Liver (tissue), 9 donors: ENCODE measurements around the gene CADM2. TPM values are rescaled to one million over a fixed set of nuclear protein-coding genes. Genes with fewer than 3 reads are reported as not detected.

Source experiments
- DNase-seq: peaks from one replicate; pipeline ENCODE4 v3.0.0-alpha.2; 2017; ENCODE audit warnings: low spot score
- H3K27ac ChIP-seq, 2 donors: one replicate each; pipeline ENCODE4 v1.7.0; 2013; ENCODE audit warnings: inconsistent platforms in 2 of 2, low read length in 2 of 2, control low read depth in 1 of 2, low read depth in 1 of 2, mild to moderate bottlenecking in 1 of 2
- H3K27me3 ChIP-seq, 4 donors: one replicate each; pipeline versions ENCODE4 v1.6.1 to v1.7.0; 2013; ENCODE audit warnings: low read length in 3 of 4, inconsistent platforms in 1 of 4, mild to moderate bottlenecking in 1 of 4, moderate library complexity in 1 of 4; ENCODE audit not compliant: control insufficient read depth in 4 of 4, insufficient read depth in 4 of 4
- H3K36me3 ChIP-seq, 4 donors: one replicate each; pipeline versions ENCODE4 v1.6.1 to v1.7.0; 2013; ENCODE audit warnings: low read length in 3 of 4, mild to moderate bottlenecking in 3 of 4, low read depth in 1 of 4, moderate library complexity in 1 of 4; ENCODE audit not compliant: control insufficient read depth in 4 of 4, insufficient read depth in 3 of 4
- H3K4me1 ChIP-seq, 4 donors: one replicate each; pipeline versions ENCODE4 v1.6.1 to v1.7.0; 2013; ENCODE audit warnings: low read length in 3 of 4, mild to moderate bottlenecking in 3 of 4, moderate library complexity in 1 of 4; ENCODE audit not compliant: control insufficient read depth in 4 of 4, insufficient read depth in 4 of 4
- H3K4me3 ChIP-seq, 3 donors: one replicate each; pipeline versions ENCODE4 v1.6.1 to v1.7.0; 2013; ENCODE audit warnings: low read length in 3 of 3, control low read depth in 1 of 3, low read depth in 1 of 3, mild to moderate bottlenecking in 1 of 3
- H3K9ac ChIP-seq, 2 donors: one replicate each; pipeline ENCODE4 v1.7.0; 2013; ENCODE audit warnings: low read length in 2 of 2, mild to moderate bottlenecking in 2 of 2, moderate library complexity in 2 of 2, control low read depth in 1 of 2, low read depth in 1 of 2
- H3K9me3 ChIP-seq, 4 donors: one replicate each; pipeline versions ENCODE4 v1.6.1 to v1.7.0; 2013; ENCODE audit warnings: low read length in 3 of 4; ENCODE audit not compliant: control insufficient read depth in 4 of 4
- ATF3 ChIP-seq: IDR thresholded peaks from 2 replicates; pipeline ENCODE4 v1.6.1; 2016; ENCODE audit warnings: antibody characterized with exemption
- EGR1 ChIP-seq, 2 donors: IDR thresholded peaks; 2 replicates each; pipeline ENCODE4 v1.6.1; 2016 to 2018; ENCODE audit warnings: antibody characterized with exemption in 2 of 2, low read depth in 2 of 2
- FOXA1 ChIP-seq: IDR thresholded peaks from 2 replicates; pipeline ENCODE4 v1.6.1; 2016; ENCODE audit warnings: antibody characterized with exemption
- FOXA2 ChIP-seq: IDR thresholded peaks from 2 replicates; pipeline ENCODE4 v1.6.1; 2016; ENCODE audit warnings: antibody characterized with exemption
- GABPA ChIP-seq, 2 donors: IDR thresholded peaks in 1 of 2; conservative IDR thresholded peaks in 1 of 2; 2 replicates each; pipeline ENCODE4 v1.6.1; 2016; ENCODE audit warnings: antibody characterized with exemption in 2 of 2, mild to moderate bottlenecking in 1 of 2, moderate library complexity in 1 of 2
- HNF4A ChIP-seq, 2 donors: conservative IDR thresholded peaks; 2 replicates each; pipeline ENCODE4 v1.6.1; 2016; ENCODE audit warnings: antibody characterized with exemption in 2 of 2, mild to moderate bottlenecking in 2 of 2
- HNF4G ChIP-seq: IDR thresholded peaks from 2 replicates; pipeline ENCODE4 v1.6.1; 2016; ENCODE audit warnings: antibody characterized with exemption
- JUND ChIP-seq, 2 donors: IDR thresholded peaks; 2 replicates each; pipeline ENCODE4 v1.6.1; 2016; ENCODE audit warnings: antibody characterized with exemption in 2 of 2
- MAX ChIP-seq: IDR thresholded peaks from 2 replicates; pipeline ENCODE4 v1.6.1; 2016; ENCODE audit warnings: antibody characterized with exemption
- NR2F2 ChIP-seq: IDR thresholded peaks from 2 replicates; pipeline ENCODE4 v1.6.1; 2016; ENCODE audit warnings: antibody characterized with exemption
- RAD21 ChIP-seq, 2 donors: IDR thresholded peaks; 2 replicates each; pipeline ENCODE4 v1.6.1; 2016; ENCODE audit warnings: antibody characterized with exemption in 2 of 2, mild to moderate bottlenecking in 2 of 2
- REST ChIP-seq: IDR thresholded peaks from 2 replicates; pipeline ENCODE4 v1.6.1; 2016; ENCODE audit warnings: antibody characterized with exemption, mild to moderate bottlenecking
- RXRA ChIP-seq, 2 donors: IDR thresholded peaks; 2 replicates each; pipeline ENCODE4 v1.6.1; 2017 to 2018; ENCODE audit warnings: antibody characterized with exemption in 2 of 2, mild to moderate bottlenecking in 1 of 2
- SP1 ChIP-seq: IDR thresholded peaks from 2 replicates; pipeline ENCODE4 v1.6.1; 2018; ENCODE audit warnings: antibody characterized with exemption, mild to moderate bottlenecking
- TAF1 ChIP-seq: conservative IDR thresholded peaks from 2 replicates; pipeline ENCODE4 v1.6.1; 2016; ENCODE audit warnings: antibody characterized with exemption, mild to moderate bottlenecking
- YY1 ChIP-seq: IDR thresholded peaks from 2 replicates; pipeline ENCODE4 v1.6.1; 2016; ENCODE audit warnings: antibody characterized with exemption, mild to moderate bottlenecking
- WGBS: extraction: QIAGEN DNeasy Blood & Tissue Kit; methylation state at CpG from one replicate; pipeline ENCODE4 v1.1.7; 2013; 5-methylcytosine and 5-hydroxymethylcytosine counted together
- polyA plus RNA-seq, 2 donors: library from polyadenylated mRNA; stranded (reverse) in 1 of 2; unstranded in 1 of 2; fragments of 200-250 nt in 1 of 2; fragments of >200 nt in 1 of 2; fragmentation: Nextera tagmentation in 1 of 2; extraction: Ambion mirVana in 1 of 2; gene quantifications; one replicate each; pipeline versions ENCODE4 v1.2.1 to v1.2.3, GENCODE V29; 2013 to 2015
- total RNA-seq, 2 donors: library from RNA; depleted of rRNA; stranded (reverse); fragments of >200 nt; gene quantifications; one replicate each; pipeline ENCODE4 v1.2.3, GENCODE V29; 2014
- TF ChIP-seq, protein P1 (sequence below): fragments of 150-350 bp; IDR thresholded peaks from 2 replicates; pipeline ENCODE4 v1.5.1; 2017; ENCODE audit warnings: improper control_type of control experiment, low read depth, low read length; ENCODE audit not compliant: missing input control
- TF ChIP-seq, protein P2 (sequence below): IDR thresholded peaks from 2 replicates; pipeline ENCODE4 v1.6.1; 2016; ENCODE audit warnings: antibody characterized with exemption
- donor health status: healthy.
- donor health status: healthy.
- donor health status: healthy.
- donor health status: healthy.
- donor health status: healthy.

The CADM2 gene
- total and polyA plus RNA-seq, 4 donors, result 0.35 to 0.92 (median 0.51) TPM

- DNase-seq, result no peak
- Histone ChIP-seq H3K9ac (no peak overlapping the region), H3K4me1 (no peaks in the 10 kb centered on the region), H3K27ac (no peak overlapping the region), H3K36me3 (no peaks in the 10 kb centered on the region), H3K9me3 (no peaks in the 10 kb centered on the region), H3K4me3 (no peak overlapping the region), H3K27me3 (no peaks in the 10 kb centered on the region)
- no peak for TF ChIP-seq RAD21 (IDR thresholded peaks at IDR 0.05)
- no peak for TF ChIP-seq ATF3
- no peak for TF ChIP-seq REST
- TF ChIP-seq, protein P1, sequence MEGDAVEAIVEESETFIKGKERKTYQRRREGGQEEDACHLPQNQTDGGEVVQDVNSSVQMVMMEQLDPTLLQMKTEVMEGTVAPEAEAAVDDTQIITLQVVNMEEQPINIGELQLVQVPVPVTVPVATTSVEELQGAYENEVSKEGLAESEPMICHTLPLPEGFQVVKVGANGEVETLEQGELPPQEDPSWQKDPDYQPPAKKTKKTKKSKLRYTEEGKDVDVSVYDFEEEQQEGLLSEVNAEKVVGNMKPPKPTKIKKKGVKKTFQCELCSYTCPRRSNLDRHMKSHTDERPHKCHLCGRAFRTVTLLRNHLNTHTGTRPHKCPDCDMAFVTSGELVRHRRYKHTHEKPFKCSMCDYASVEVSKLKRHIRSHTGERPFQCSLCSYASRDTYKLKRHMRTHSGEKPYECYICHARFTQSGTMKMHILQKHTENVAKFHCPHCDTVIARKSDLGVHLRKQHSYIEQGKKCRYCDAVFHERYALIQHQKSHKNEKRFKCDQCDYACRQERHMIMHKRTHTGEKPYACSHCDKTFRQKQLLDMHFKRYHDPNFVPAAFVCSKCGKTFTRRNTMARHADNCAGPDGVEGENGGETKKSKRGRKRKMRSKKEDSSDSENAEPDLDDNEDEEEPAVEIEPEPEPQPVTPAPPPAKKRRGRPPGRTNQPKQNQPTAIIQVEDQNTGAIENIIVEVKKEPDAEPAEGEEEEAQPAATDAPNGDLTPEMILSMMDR, result no peak
- TF ChIP-seq, protein P2, sequence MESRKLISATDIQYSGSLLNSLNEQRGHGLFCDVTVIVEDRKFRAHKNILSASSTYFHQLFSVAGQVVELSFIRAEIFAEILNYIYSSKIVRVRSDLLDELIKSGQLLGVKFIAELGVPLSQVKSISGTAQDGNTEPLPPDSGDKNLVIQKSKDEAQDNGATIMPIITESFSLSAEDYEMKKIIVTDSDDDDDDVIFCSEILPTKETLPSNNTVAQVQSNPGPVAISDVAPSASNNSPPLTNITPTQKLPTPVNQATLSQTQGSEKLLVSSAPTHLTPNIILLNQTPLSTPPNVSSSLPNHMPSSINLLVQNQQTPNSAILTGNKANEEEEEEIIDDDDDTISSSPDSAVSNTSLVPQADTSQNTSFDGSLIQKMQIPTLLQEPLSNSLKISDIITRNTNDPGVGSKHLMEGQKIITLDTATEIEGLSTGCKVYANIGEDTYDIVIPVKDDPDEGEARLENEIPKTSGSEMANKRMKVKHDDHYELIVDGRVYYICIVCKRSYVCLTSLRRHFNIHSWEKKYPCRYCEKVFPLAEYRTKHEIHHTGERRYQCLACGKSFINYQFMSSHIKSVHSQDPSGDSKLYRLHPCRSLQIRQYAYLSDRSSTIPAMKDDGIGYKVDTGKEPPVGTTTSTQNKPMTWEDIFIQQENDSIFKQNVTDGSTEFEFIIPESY, result no peak
- no peak for TF ChIP-seq SP1
- no peak for TF ChIP-seq MAX
- no peak for TF ChIP-seq RXRA (IDR thresholded peaks at IDR 0.05)
- TF ChIP-seq FOXA1, result no peak
- TF ChIP-seq GABPA (IDR thresholded peaks at IDR 0.05 in 1 of 2, conservative IDR thresholded peaks at IDR 0.05 in 1 of 2), result no peak
- no peak for TF ChIP-seq HNF4G
- no peak for TF ChIP-seq NR2F2
- TF ChIP-seq YY1, result no peak
- no peak for TF ChIP-seq EGR1 (IDR thresholded peaks at IDR 0.05; ENCODE audit: low read depth in 2 of 2)
- no peak for TF ChIP-seq JUND (IDR thresholded peaks at IDR 0.05)
- TF ChIP-seq HNF4A (conservative IDR thresholded peaks at IDR 0.05), result no peak
- TF ChIP-seq TAF1, result no peak
- no peak for TF ChIP-seq FOXA2
- 18% methylated on average over 1 of the region's 1 CpG for WGBS
Measured at GRCh38 chr3:85270488-85270887, 311.7 kb downstream of the CADM2 start.

- Histone ChIP-seq H3K27ac (no peak overlapping the region), H3K36me3 (no peaks in the 10 kb centered on the region)
- DNase-seq, result no peak
- TF ChIP-seq FOXA1 (no peak), SP1 (no peak), REST (no peak), TAF1 (no peak), HNF4A (conservative IDR thresholded peaks at IDR 0.05) (no peak), ATF3 (no peak), MAX (no peak), FOXA2 (no peak), RAD21 (IDR thresholded peaks at IDR 0.05) (no peak)
- TF ChIP-seq, protein P1, result no peak
Measured at GRCh38 chr3:85271911-85272310, 313.1 kb downstream of the CADM2 start.

More at GRCh38 chr3:85271911-85272310, 313.1 kb downstream of the CADM2 start:
- Histone ChIP-seq H3K4me3 (no peak overlapping the region), H3K9me3 (no peaks in the 10 kb centered on the region), H3K9ac (no peak overlapping the region), H3K27me3 (no peaks in the 10 kb centered on the region), H3K4me1 (no peaks in the 10 kb centered on the region)
